ENCODE results near the gene MLF2. TPM values are rescaled to one million over a fixed set of nuclear protein-coding genes. Genes with fewer than 3 reads are reported as not detected.
A peak's percentile ranks its signal among the peaks of the same experiment; 100 is the strongest.

Gene MLF2
- total and polyA plus RNA-seq, 7 donors, result 104 to 245 (median 156) TPM

DNA sequence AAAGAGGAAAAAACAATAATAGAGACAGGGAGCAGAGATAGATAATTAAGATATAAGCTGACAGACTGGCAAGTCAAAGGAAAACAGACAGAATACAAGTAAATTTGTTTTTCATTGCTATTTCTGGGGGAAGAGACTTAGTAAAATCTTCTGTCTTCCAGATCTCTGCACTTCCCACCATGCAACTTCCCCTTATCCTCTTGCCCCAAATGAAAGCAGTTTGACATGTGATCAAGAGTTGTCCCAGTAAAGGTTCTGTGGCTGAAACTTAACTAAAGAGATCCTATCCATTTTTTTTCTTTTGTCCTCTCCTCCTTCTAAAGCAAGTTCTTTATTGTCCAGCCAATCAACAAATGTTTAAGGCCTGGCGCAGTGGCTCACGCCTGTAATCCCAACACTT, 1.5 kb upstream of the MLF2 start:
- intact Hi-C loops (cut with DNase I), result loop anchor here (2.0 to 10.0 kb wide), 3 partner anchors 24 to 73 kb away; partner anchors contain the start of genes P3H3 (in 2 of the 2) and GPR162 (in 1 of the 2)
- peak overlapping the region; percentile 99 for H3K27ac ChIP-seq

DNA sequence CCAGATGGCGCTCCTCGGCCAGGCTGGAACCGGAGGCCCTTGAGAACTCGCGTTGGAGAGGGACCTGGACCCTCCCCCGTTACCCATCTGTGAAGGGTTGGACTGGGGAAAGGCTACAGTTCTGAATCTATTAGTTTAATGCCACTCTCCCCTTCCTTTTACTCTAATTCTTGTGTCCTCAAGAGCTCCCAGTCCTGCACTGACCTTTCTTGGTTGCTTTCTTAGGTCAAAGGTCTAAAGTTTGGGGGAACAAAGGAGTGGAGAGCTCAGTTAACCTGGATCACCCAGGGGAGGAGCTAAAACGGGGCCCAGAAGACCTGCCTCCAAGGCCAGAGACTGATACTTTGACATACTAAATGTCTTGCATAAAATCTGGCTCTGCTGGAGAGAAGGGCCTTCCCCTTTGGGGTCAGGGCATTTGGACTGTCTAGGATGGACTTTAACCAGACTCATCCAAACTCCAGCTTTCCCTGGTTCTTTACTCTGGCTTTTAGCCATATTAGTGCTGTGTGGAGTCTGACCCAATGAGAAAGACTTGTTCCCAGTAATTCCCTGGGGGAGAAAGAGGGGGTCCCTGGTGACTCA, 923 bp upstream of the MLF2 start:
- H3K4me1 ChIP-seq, result peaks cover 12% of the 10 kb centered on the region
- WGBS, 3 donors, result 0 to 1% (median 1%) methylated on average over 7 of the region's 7 CpGs
- H3K4me3 ChIP-seq, result peak overlapping the region; percentile 99
- DNase-seq (no peak), ATAC-seq (no peak)
- peak overlapping the region; percentile 99 for H3K27ac ChIP-seq
- no peaks in the 10 kb centered on the region for H3K9me3 ChIP-seq
- TF ChIP-seq, protein P1, sequence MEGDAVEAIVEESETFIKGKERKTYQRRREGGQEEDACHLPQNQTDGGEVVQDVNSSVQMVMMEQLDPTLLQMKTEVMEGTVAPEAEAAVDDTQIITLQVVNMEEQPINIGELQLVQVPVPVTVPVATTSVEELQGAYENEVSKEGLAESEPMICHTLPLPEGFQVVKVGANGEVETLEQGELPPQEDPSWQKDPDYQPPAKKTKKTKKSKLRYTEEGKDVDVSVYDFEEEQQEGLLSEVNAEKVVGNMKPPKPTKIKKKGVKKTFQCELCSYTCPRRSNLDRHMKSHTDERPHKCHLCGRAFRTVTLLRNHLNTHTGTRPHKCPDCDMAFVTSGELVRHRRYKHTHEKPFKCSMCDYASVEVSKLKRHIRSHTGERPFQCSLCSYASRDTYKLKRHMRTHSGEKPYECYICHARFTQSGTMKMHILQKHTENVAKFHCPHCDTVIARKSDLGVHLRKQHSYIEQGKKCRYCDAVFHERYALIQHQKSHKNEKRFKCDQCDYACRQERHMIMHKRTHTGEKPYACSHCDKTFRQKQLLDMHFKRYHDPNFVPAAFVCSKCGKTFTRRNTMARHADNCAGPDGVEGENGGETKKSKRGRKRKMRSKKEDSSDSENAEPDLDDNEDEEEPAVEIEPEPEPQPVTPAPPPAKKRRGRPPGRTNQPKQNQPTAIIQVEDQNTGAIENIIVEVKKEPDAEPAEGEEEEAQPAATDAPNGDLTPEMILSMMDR (IDR thresholded peaks at IDR 0.05), result no peak
- intact Hi-C loops (cut with DNase I), result loop anchor here (1.0 to 10.0 kb wide), 6 partner anchors 12 to 73 kb away; partner anchors contain the start of genes P3H3 (in 2 of the 2), GPR162 (in 1 of the 2) and PTMS (in 1 of the 2)
- H3K27me3 ChIP-seq (ENCODE audit: insufficient read depth in 3 of 3, low read length in 2 of 3), result no peaks in the 10 kb centered on the region
- peaks cover 9 to 33% of the 10 kb centered on the region in 2 donors for H3K36me3 ChIP-seq (ENCODE audit: insufficient read depth in 1 of 2, low read depth in 1 of 2)

More for the DNA sequence above, 1.5 kb upstream of the MLF2 start:
- Histone ChIP-seq H3K4me3 (no peak overlapping the region), H3K36me3 (ENCODE audit: insufficient read depth in 1 of 2, low read depth in 1 of 2) (peaks cover 5 to 28% of the 10 kb centered on the region in 2 donors), H3K4me1 (peaks cover 12% of the 10 kb centered on the region), H3K27me3 (ENCODE audit: insufficient read depth in 3 of 3, low read length in 2 of 3) (no peaks in the 10 kb centered on the region), H3K9me3 (no peaks in the 10 kb centered on the region)
- WGBS, 3 donors, result 95 to 100% (median 98%) methylated on average over 2 of the region's 2 CpGs
- TF ChIP-seq, protein P1 (IDR thresholded peaks at IDR 0.05), result no peak
- no peak for ATAC-seq
- DNase-seq, result no peak

DNA sequence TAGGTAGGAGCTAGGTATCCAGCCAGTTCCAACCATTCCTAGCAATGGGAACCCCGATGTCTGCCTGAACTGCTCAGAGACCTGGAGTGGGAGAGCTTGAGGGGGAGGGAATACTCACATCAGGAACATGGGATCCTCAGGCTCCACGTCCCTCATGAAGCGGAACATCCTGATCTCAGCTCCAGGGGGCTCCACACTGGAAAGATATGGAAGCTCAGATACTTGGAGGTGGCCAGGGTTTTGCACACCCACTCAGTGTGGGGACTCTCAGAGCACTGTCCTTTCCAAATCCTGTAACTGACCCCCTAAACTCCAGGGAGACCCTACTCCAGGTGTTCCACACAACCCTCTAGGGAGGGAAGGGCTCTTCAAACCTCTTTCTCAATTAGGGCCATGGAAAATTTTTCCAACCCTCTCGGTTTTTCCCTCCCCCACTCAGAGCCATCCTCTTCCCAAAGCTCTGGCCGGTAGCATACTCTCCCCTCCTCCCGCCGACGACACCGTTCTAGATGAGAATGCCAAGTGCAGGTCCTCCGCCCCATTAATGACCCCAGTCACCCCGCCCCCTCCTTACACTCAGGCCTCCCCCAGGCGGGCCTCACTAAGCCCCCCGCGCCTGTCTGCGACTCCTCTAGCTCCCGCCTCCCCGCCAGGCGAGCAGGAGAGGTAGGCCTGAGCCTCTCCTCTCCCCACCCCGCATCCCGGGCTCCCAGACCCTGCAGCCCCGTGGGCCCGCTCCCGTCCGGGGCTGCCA, 597 bp downstream of the MLF2 start:
- no peak for DNase-seq
- ATAC-seq, result no peak
- TF ChIP-seq, protein P1 (IDR thresholded peaks at IDR 0.05), result peak; percentile 16
- no peaks in the 10 kb centered on the region for H3K27me3 ChIP-seq (ENCODE audit: insufficient read depth in 3 of 3, low read length in 2 of 3)
- H3K9me3 ChIP-seq, result no peaks in the 10 kb centered on the region
- WGBS, 3 donors, result 4 to 6% (median 5%) methylated on average over 21 to 24 of the region's 24 CpGs
- peaks cover 11 to 48% of the 10 kb centered on the region in 2 donors for H3K36me3 ChIP-seq (ENCODE audit: insufficient read depth in 1 of 2, low read depth in 1 of 2)
- intact Hi-C loops (cut with DNase I), result loop anchor here (5.0 to 10.0 kb wide), 2 partner anchors 72 to 75 kb away; partner anchors contain the start of genes P3H3 (in 2 of the 2) and GPR162 (in 1 of the 2)
- peak overlapping the region; percentile 99 for H3K27ac ChIP-seq
- peaks cover 12% of the 10 kb centered on the region for H3K4me1 ChIP-seq
- H3K4me3 ChIP-seq, result peak overlapping the region; percentile 99

DNA sequence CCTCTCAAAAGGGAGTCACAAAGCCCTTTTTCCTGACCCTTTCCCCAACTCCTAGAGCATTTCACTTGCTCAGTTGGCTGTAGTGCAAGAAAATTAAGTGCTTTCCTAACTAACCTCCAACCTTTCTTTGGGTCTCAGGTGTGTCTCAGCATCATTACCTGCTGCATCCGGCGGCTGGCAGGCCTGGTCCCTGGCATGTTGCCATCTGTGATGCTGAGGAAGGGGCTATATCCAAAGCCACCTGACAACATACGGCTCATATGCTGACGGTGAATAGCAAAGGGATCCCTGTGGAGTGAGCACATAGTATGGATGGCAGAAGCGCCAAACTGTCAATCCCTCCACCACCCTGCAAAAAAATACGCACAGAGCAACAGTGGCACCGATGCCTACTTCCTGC, 1.2 kb downstream of the MLF2 start:
- Histone ChIP-seq H3K27ac (no peak overlapping the region), H3K4me1 (peaks cover 15% of the 10 kb centered on the region), H3K9me3 (no peaks in the 10 kb centered on the region), H3K36me3 (ENCODE audit: insufficient read depth in 1 of 2, low read depth in 1 of 2) (peaks cover 11 to 53% of the 10 kb centered on the region in 2 donors), H3K27me3 (ENCODE audit: insufficient read depth in 3 of 3, low read length in 2 of 3) (no peaks in the 10 kb centered on the region), H3K4me3 (peak overlapping the region; percentile 99)
- DNase-seq (no peak), ATAC-seq (no peak)
- TF ChIP-seq, protein P1 (IDR thresholded peaks at IDR 0.05), result no peak
- WGBS, 3 donors, result 74 to 85% (median 75%) methylated on average over 7 of the region's 7 CpGs
- intact Hi-C loops (cut with DNase I), result loop anchor here (5.0 to 10.0 kb wide), 2 partner anchors 73 to 76 kb away; partner anchors contain the start of genes P3H3 (in 2 of the 2) and GPR162 (in 1 of the 2)
